ENCODE data around the gene GSTM4.
"Not testable (repeated sequence)": the region's sequence is repeated elsewhere in the genome, so short reads cannot be mapped to it uniquely, and the experiment has no call there.

Gene GSTM4

DNA sequence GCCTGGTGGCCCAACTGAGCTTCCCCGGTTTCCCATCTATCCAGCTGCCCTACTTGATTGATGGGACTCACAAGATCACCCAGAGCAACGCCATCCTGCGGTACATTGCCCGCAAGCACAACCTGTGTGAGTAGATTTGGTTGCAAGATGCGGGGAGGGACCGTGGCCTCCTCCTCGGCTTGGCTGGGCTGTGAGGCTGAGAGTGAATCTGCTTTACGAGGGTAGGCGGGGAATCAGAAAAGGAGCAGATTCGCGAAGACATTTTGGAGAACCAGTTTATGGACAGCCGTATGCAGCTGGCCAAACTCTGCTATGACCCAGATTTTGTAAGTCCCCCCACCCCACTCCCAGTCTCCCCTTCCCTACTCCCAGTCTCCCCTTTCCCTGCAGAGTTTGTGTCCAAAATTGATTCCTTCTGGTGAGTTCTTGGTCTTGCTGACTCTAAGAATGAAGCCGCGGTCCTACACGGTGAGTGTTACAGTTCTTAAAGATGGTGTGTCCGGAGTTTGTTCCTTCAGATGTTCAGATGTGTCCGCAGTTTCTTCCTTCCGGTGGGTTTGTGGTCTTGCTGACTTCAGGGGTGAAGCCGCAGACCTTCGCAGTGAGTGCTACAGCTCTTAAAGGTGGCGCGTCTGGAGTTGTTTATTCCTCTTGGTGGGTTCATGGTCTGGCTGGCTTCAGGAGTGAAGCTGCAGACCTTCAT is 13.5 kb downstream of the GSTM4 start:
- H3K4me2 ChIP-seq (ENCODE audit: low read length): no peak overlapping the region
- H3K9me3 ChIP-seq (ENCODE audit: low read length): no peaks in the 10 kb centered on the region
- H3K36me3 ChIP-seq (ENCODE audit: insufficient read depth, low read length): no peaks in the 10 kb centered on the region
- no peak overlapping the region for H2AFZ ChIP-seq (ENCODE audit: low read length)
- TF ChIP-seq, protein P1, sequence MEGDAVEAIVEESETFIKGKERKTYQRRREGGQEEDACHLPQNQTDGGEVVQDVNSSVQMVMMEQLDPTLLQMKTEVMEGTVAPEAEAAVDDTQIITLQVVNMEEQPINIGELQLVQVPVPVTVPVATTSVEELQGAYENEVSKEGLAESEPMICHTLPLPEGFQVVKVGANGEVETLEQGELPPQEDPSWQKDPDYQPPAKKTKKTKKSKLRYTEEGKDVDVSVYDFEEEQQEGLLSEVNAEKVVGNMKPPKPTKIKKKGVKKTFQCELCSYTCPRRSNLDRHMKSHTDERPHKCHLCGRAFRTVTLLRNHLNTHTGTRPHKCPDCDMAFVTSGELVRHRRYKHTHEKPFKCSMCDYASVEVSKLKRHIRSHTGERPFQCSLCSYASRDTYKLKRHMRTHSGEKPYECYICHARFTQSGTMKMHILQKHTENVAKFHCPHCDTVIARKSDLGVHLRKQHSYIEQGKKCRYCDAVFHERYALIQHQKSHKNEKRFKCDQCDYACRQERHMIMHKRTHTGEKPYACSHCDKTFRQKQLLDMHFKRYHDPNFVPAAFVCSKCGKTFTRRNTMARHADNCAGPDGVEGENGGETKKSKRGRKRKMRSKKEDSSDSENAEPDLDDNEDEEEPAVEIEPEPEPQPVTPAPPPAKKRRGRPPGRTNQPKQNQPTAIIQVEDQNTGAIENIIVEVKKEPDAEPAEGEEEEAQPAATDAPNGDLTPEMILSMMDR (IDR thresholded peaks at IDR 0.05; ENCODE audit: low read length): no peak
- TF ChIP-seq EZH2 (IDR thresholded peaks at IDR 0.05; ENCODE audit: borderline replicate concordance, low read length): no peak
- H3K4me1 ChIP-seq (ENCODE audit: insufficient read depth, low read length, severe bottlenecking): peaks cover 9% of the 10 kb centered on the region
- H3K9me2 ChIP-seq (ENCODE audit: low read depth, low read length): no peaks in the 10 kb centered on the region
- H3K27ac ChIP-seq (ENCODE audit: low read depth, low read length, poor library complexity, severe bottlenecking): no peak overlapping the region
- no peak overlapping the region for H3K4me3 ChIP-seq (ENCODE audit: low read depth, low read length, poor library complexity, severe bottlenecking)
- no peaks in the 10 kb centered on the region for H3K27me3 ChIP-seq (ENCODE audit: insufficient read depth, low read length)
- no peaks in the 10 kb centered on the region for H4K20me1 ChIP-seq (ENCODE audit: insufficient read depth, low read length)
- H3F3A ChIP-seq (ENCODE audit: insufficient read depth, low read length): no peaks in the 10 kb centered on the region
- H3K9ac ChIP-seq (ENCODE audit: low read length): no peak overlapping the region
- H3K79me2 ChIP-seq (ENCODE audit: insufficient read depth, low read length): no peaks in the 10 kb centered on the region

DNA sequence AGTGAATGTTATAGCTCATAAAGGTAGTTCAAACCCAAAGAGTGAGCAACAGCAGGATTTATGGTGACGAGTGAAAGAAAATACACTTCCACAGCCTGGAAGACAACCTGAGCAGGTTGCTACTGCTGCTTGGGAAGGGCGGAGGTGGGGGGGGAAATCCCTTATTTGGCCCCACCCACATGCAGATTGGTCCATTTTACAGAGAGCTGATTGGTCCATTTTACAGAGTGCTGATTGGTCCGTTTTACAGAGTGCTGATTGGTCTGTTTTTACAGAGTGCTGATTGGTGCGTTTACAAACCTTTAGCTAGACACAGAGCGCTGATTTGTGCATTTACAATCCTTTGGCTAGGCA is 14.0 kb downstream of the GSTM4 start:
- H3K9me2 ChIP-seq (ENCODE audit: low read depth, low read length); H3K4me3 ChIP-seq (ENCODE audit: low read depth, low read length, poor library complexity, severe bottlenecking); H3K9me3 ChIP-seq (ENCODE audit: low read length); H4K20me1 ChIP-seq (ENCODE audit: insufficient read depth, low read length); H2AFZ ChIP-seq (ENCODE audit: low read length); H3K9ac ChIP-seq (ENCODE audit: low read length); H3K36me3 ChIP-seq (ENCODE audit: insufficient read depth, low read length); H3K27ac ChIP-seq (ENCODE audit: low read depth, low read length, poor library complexity, severe bottlenecking); H3K4me1 ChIP-seq (ENCODE audit: insufficient read depth, low read length, severe bottlenecking); H3K27me3 ChIP-seq (ENCODE audit: insufficient read depth, low read length); H3F3A ChIP-seq (ENCODE audit: insufficient read depth, low read length); H3K79me2 ChIP-seq (ENCODE audit: insufficient read depth, low read length); H3K4me2 ChIP-seq (ENCODE audit: low read length): not testable (repeated sequence)

- Histone ChIP-seq H3K9me2 (ENCODE audit: low read depth, low read length) (no peaks in the 10 kb centered on the region), H3K4me2 (ENCODE audit: low read length) (no peak overlapping the region), H3K79me2 (ENCODE audit: insufficient read depth, low read length) (no peaks in the 10 kb centered on the region), H3K27me3 (ENCODE audit: insufficient read depth, low read length) (no peaks in the 10 kb centered on the region), H3F3A (ENCODE audit: insufficient read depth, low read length) (no peaks in the 10 kb centered on the region), H3K4me1 (ENCODE audit: insufficient read depth, low read length, severe bottlenecking) (peaks cover 9% of the 10 kb centered on the region), H3K36me3 (ENCODE audit: insufficient read depth, low read length) (no peaks in the 10 kb centered on the region), H3K4me3 (ENCODE audit: low read depth, low read length, poor library complexity, severe bottlenecking) (no peak overlapping the region), H3K9ac (ENCODE audit: low read length) (no peak overlapping the region), H3K9me3 (ENCODE audit: low read length) (no peaks in the 10 kb centered on the region), H3K27ac (ENCODE audit: low read depth, low read length, poor library complexity, severe bottlenecking) (no peak overlapping the region), H2AFZ (ENCODE audit: low read length) (no peak overlapping the region), H4K20me1 (ENCODE audit: insufficient read depth, low read length) (no peaks in the 10 kb centered on the region)
- TF ChIP-seq EZH2 (IDR thresholded peaks at IDR 0.05; ENCODE audit: borderline replicate concordance, low read length): no peak
- TF ChIP-seq, protein P1 (IDR thresholded peaks at IDR 0.05; ENCODE audit: low read length): no peak
These were observed 15.2 kb downstream of the GSTM4 start for GRCh38 chr1:109671067-109671466.

GRCh38 chr1:109673861-109674260 is 18.0 kb downstream of the GSTM4 start:
- not testable (repeated sequence) for H3K27me3 ChIP-seq (ENCODE audit: insufficient read depth, low read length); H3K27ac ChIP-seq (ENCODE audit: low read depth, low read length, poor library complexity, severe bottlenecking); H3K4me3 ChIP-seq (ENCODE audit: low read depth, low read length, poor library complexity, severe bottlenecking); H3F3A ChIP-seq (ENCODE audit: insufficient read depth, low read length); H3K79me2 ChIP-seq (ENCODE audit: insufficient read depth, low read length); H3K9me3 ChIP-seq (ENCODE audit: low read length); H3K9ac ChIP-seq (ENCODE audit: low read length); H4K20me1 ChIP-seq (ENCODE audit: insufficient read depth, low read length); H3K36me3 ChIP-seq (ENCODE audit: insufficient read depth, low read length); H3K9me2 ChIP-seq (ENCODE audit: low read depth, low read length); H3K4me1 ChIP-seq (ENCODE audit: insufficient read depth, low read length, severe bottlenecking); H2AFZ ChIP-seq (ENCODE audit: low read length); H3K4me2 ChIP-seq (ENCODE audit: low read length)

DNA sequence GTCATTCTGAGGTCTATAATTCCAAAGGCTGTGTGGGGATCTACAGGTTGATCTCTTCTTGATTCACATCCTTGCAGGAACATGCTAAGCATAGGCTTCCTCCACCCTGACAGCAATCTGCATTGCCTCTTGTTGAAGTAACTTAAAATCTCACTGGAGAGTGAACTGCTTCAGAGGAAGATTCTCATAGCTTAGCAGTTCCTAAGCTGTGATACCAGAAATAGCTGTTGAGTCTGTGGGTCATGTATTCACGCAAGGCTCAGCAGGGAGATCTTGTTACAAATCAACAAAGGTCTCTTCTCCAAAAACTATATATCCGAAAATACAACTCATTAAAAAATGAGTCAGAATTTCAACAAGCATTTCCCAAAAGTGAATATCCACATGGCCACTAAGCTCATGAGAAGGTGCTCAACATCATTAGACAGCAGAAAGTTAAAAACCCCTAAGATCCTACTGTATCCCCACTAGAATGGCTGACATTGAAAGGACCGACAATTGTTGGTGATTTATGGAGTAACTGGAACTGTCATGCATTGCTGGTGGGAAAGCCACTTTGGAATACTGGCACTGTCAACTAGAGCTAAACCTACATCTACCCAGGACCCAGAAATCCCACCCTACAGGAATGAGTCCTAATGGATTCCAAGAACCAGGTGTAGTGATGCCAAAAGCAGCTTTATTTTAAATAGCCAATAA is 20.9 kb downstream of the GSTM4 start:
- H3K9ac ChIP-seq (ENCODE audit: low read length); H3K36me3 ChIP-seq (ENCODE audit: insufficient read depth, low read length); H3K79me2 ChIP-seq (ENCODE audit: insufficient read depth, low read length); H3K27me3 ChIP-seq (ENCODE audit: insufficient read depth, low read length); H4K20me1 ChIP-seq (ENCODE audit: insufficient read depth, low read length); H3F3A ChIP-seq (ENCODE audit: insufficient read depth, low read length); H3K4me2 ChIP-seq (ENCODE audit: low read length); H3K9me3 ChIP-seq (ENCODE audit: low read length); H3K4me1 ChIP-seq (ENCODE audit: insufficient read depth, low read length, severe bottlenecking); H2AFZ ChIP-seq (ENCODE audit: low read length); H3K4me3 ChIP-seq (ENCODE audit: low read depth, low read length, poor library complexity, severe bottlenecking); H3K9me2 ChIP-seq (ENCODE audit: low read depth, low read length); H3K27ac ChIP-seq (ENCODE audit: low read depth, low read length, poor library complexity, severe bottlenecking): not testable (repeated sequence)
